Metanephros (tissue), 1 donor: ENCODE data around the gene NCK2. TPM values are rescaled to one million over a fixed set of nuclear protein-coding genes. Genes with fewer than 3 reads are reported as not detected.

ENCODE experiments used
- total RNA-seq: library from RNA; depleted of rRNA; stranded (reverse); fragments of >200 nt; gene quantifications from one replicate; pipeline ENCODE4 v1.2.3, GENCODE V29; 2014

The NCK2 gene
- 64.1 TPM for total RNA-seq

GRCh38 chr2:105744909-105745853, at the start of gene NCK2:
TSS of gene NCK2 (plus strand) at chr2:105744912. CDS start at chr2:105855064, 110,152 bp downstream.

